UCSD-AML1 (cell line): ENCODE measurements around the gene AKAP13.
"Not testable (repeated sequence)": the region's sequence is repeated elsewhere in the genome, so short reads cannot be mapped to it uniquely, and the experiment has no call there.

Source experiments
- DNase-seq: peaks from one replicate; lab custom pipeline; 2025; ENCODE audit not compliant: unreplicated experiment; lab: John Stamatoyannopoulos, UW

The AKAP13 gene

GRCh38 chr15:85639752-85640381, 259.5 kb downstream of the AKAP13 start:
- DNase-seq, result no peak

DNA sequence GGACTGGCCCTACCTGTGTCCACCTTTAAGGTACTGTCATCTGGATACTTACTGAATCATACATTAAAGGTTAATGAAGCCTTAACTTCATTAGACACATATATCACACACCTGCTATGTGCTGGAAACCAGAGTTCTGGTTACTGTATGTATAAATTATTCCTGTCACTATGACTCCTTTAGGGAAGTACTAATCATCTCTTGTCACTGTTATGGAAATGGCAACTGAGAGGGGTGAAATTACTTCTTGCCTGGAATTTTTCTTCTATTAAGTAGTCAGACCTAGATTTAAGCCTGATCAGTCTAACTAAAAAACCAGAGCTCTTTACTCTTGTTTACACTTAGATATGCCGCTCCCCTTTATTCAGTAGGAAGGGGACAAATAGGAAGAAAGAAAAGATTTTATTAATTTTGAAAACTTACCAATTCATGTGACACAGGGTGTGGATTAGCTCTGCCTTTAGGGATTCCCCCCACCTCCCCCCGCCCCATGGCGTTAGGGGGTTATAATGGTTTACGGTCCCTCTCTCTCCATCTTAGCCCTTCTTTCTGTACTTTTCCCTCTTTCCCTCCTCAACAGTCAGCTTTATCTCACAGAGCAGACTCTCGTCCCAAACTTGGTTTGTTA, 261.8 kb downstream of the AKAP13 start:
- DNase-seq, result no peak

GRCh38 chr15:85642693-85643066, 262.3 kb downstream of the AKAP13 start:
- DNase-seq, result no peak

- DNase-seq, result no peak
These were observed 266.2 kb downstream of the AKAP13 start for GRCh38 chr15:85646538-85647091.

DNA sequence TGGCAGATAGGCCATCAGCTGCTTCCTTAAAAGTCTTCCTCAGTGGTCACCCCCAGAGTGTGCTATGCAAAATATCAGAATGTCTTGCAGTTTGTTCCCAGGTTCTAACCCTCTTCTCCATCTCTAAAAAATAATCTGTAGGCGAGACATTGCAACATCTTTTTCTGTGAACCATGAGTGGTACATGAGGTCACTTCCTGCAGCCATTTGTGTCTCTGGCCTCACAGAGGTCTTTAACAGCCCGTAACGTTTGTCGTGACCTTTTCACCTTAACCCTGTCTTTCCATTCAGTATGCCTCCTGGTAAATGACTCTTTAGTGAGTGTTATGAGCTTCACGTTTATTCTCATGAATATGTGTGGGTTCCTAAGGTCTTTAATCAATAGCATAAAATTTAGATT, 269.0 kb downstream of the AKAP13 start:
- DNase-seq, result no peak

GRCh38 chr15:85651548-85651947, 271.1 kb downstream of the AKAP13 start:
- DNase-seq, result no peak

- DNase-seq, result no peak
These were observed 272.1 kb downstream of the AKAP13 start for GRCh38 chr15:85652457-85652856.

GRCh38 chr15:85657132-85657531, 276.7 kb downstream of the AKAP13 start:
- no peak for DNase-seq

GRCh38 chr15:85658816-85659215, 278.4 kb downstream of the AKAP13 start:
- no peak for DNase-seq

GRCh38 chr15:85661859-85662258, 281.5 kb downstream of the AKAP13 start:
- DNase-seq, result no peak

GRCh38 chr15:85665677-85666076, 285.3 kb downstream of the AKAP13 start:
- DNase-seq, result not testable (repeated sequence)

- DNase-seq, result no peak
These were observed 287.4 kb downstream of the AKAP13 start for GRCh38 chr15:85667491-85668424.

DNA sequence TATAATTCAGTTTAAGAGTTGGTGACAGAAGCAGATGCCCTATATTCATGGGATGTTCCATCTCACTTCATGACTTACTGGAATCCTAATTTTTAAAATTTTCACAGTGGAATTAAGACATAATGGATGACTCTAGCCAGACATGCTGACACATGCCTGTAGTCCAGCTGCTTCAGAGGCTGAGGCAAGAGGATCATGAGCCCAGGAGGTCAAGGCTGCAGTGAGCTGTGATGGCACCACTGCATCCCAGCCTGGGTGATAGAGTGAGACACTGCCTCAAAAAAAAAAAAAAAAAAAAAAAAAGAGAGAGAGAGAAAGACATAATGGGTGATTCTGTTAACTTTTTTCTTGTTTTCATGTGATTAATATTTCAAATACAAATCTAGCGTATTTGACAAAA, 290.8 kb downstream of the AKAP13 start:
- DNase-seq, result no peak

DNA sequence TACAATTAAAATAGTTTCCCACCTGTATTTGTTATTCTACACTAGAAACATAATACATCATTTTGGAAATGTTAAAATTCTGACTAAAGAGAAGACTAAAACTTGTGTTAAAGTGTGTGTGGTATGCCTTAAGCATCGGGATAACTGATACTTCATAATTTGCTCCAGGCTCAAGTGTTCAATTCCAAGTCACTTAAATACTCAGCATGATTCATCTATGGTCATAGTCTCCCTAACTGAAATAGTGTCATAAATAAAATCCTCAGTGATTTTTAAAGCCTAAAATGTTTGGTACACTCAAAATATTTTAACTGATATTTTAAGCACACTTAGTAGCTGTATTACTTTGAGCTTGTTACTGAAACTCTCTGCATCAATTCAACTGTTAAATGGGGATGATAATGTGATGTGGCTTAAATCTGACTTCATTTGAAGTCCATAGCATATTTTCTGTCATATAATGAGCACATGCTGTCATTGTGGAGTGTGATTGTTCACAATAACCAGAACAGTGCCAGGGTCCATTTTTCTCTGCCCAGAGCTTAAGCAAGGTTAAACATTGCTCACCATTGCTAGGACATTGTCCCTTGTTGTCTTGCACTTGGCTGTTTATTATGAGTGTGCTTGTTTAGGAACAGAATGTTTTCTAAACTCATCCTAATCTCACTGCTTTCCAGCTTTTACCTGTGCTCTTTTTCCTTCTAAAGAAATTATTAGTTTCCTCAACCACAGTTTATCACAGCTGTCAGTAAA, 292.1 kb downstream of the AKAP13 start:
- no peak for DNase-seq

GRCh38 chr15:85673326-85673725, 292.9 kb downstream of the AKAP13 start:
- DNase-seq, result no peak

- no peak for DNase-seq
These were observed 296.1 kb downstream of the AKAP13 start for GRCh38 chr15:85676342-85677098.

- DNase-seq, result no peak
These were observed 298.8 kb downstream of the AKAP13 start for GRCh38 chr15:85679231-85679630.

- no peak for DNase-seq
These were observed 301.0 kb downstream of the AKAP13 start for GRCh38 chr15:85681386-85681785.

GRCh38 chr15:85684174-85684710, 303.8 kb downstream of the AKAP13 start:
- no peak for DNase-seq

GRCh38 chr15:85685356-85685755, 305.0 kb downstream of the AKAP13 start:
- no peak for DNase-seq
